Progenitor cell of endocrine pancreas (in vitro differentiated cells): ENCODE data around the gene ENSA. TPM values are rescaled to one million over a fixed set of nuclear protein-coding genes. Genes with fewer than 3 reads are reported as not detected.
"Not testable (repeated sequence)": the region's sequence is repeated elsewhere in the genome, so short reads cannot be mapped to it uniquely, and the experiment has no call there.

Experiments
- DNase-seq: peaks from one replicate; pipeline ENCODE4 v3.0.0; 2021; ENCODE audit warnings: low spot score; ENCODE audit not compliant: unreplicated experiment
- H3K27ac Mint-ChIP-seq: 2 replicates; pipeline ENCODE4 v1.8.0; 2021; ENCODE audit warnings: mild to moderate bottlenecking, moderate library complexity, mixed read lengths
- H3K27me3 Mint-ChIP-seq: 2 replicates; pipeline ENCODE4 v1.8.0; 2021; ENCODE audit warnings: mixed read lengths
- H3K36me3 Mint-ChIP-seq: 2 replicates; pipeline ENCODE4 v1.8.0; 2022; ENCODE audit warnings: mixed read lengths; ENCODE audit not compliant: insufficient read depth
- H3K4me1 Mint-ChIP-seq: 2 replicates; pipeline ENCODE4 v1.8.0; 2021; ENCODE audit warnings: low read depth, mixed read lengths
- H3K4me3 Mint-ChIP-seq: 2 replicates; pipeline ENCODE4 v1.8.0; 2021; ENCODE audit warnings: low read depth, mild to moderate bottlenecking, moderate library complexity, mixed read lengths
- H3K9me3 Mint-ChIP-seq: 2 replicates; pipeline ENCODE4 v1.8.0; 2021; ENCODE audit warnings: low read depth, mixed read lengths
- total RNA-seq: library from RNA; stranded (reverse); gene quantifications from 2 replicates; pipeline ENCODE4 v1.2.1, GENCODE V29; 2021
- TF ChIP-seq, protein P1 (sequence below): fragments of 200-600 bp; sonication (generic); IDR thresholded peaks from one replicate; pipeline ENCODE4 v1.5.0; 2021; ENCODE audit warnings: antibody characterized with exemption, mild to moderate bottlenecking; ENCODE audit not compliant: unreplicated experiment

The ENSA gene
- total RNA-seq, 1 donor from 2014 or later: 169 TPM

DNA sequence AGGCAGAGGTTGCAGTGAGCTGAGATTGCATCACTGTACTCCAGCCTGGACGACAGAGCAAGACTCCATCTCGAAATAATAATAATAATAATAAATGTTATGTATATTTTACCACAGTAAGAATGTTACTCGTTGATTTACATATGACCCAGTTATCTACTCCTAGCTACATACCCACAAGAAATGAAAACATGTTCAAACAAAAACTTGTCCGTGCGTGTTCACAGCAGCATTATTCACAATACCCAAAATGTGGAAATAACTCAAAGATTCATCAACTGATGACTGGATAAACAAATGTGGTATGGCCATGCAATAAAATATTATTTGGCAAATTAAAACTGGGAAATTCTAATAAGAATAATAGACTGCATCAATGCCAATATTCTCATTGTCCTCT lies 31.7 kb upstream of the ENSA start:
- TF ChIP-seq, protein P1, sequence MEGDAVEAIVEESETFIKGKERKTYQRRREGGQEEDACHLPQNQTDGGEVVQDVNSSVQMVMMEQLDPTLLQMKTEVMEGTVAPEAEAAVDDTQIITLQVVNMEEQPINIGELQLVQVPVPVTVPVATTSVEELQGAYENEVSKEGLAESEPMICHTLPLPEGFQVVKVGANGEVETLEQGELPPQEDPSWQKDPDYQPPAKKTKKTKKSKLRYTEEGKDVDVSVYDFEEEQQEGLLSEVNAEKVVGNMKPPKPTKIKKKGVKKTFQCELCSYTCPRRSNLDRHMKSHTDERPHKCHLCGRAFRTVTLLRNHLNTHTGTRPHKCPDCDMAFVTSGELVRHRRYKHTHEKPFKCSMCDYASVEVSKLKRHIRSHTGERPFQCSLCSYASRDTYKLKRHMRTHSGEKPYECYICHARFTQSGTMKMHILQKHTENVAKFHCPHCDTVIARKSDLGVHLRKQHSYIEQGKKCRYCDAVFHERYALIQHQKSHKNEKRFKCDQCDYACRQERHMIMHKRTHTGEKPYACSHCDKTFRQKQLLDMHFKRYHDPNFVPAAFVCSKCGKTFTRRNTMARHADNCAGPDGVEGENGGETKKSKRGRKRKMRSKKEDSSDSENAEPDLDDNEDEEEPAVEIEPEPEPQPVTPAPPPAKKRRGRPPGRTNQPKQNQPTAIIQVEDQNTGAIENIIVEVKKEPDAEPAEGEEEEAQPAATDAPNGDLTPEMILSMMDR: no peak
- Mint-ChIP-seq H3K4me3 (no peak overlapping the region), H3K27me3 (no peaks in the 10 kb centered on the region), H3K4me1 (no peaks in the 10 kb centered on the region), H3K9me3 (no peaks in the 10 kb centered on the region), H3K36me3 (peaks cover 36% of the 10 kb centered on the region), H3K27ac (no peak overlapping the region)
- no peak for DNase-seq

DNA sequence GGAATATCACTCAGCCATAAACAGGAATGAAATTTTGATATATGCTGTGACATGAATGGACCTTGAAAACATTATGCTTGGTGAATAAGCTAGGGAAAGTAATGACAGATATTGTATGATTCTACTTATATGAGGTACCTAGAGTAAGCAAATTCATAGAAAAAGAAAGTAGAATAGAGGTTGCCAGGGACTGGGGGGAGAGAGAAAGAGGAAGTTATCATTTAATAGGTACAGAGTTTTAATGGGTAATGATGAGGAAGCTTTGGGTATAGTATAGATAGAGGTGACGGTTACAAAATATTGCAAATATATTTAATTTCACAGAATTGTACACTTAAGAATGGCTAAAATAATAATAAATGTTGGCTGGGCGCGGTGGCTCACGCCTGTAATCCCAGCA lies 31.2 kb upstream of the ENSA start:
- H3K4me3 Mint-ChIP-seq: no peak overlapping the region
- H3K9me3 Mint-ChIP-seq: no peaks in the 10 kb centered on the region
- no peaks in the 10 kb centered on the region for H3K4me1 Mint-ChIP-seq
- peaks cover 31% of the 10 kb centered on the region for H3K36me3 Mint-ChIP-seq
- no peak for DNase-seq
- TF ChIP-seq, protein P1: no peak
- H3K27ac Mint-ChIP-seq: no peak overlapping the region
- no peaks in the 10 kb centered on the region for H3K27me3 Mint-ChIP-seq

DNA sequence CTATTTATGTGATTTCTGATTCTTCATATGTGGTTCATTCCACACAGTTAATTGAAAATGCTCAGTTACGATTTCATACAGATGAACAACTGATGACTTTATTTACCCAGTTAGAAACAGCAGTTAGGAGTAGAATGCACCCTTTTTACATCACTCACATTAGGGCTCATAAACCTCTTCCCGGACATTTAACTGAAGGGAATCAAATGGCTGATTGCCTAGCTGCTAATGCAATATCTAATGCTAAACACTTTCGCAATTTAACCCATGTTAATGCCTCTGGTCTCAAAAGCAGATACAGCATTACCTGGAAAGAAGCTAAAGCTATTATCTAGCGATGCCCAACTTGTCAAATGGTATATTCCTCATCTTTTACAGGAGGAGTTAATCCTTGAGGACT lies 27.7 kb upstream of the ENSA start:
- H3K27me3 Mint-ChIP-seq, H3K9me3 Mint-ChIP-seq, H3K27ac Mint-ChIP-seq, DNase-seq, H3K4me1 Mint-ChIP-seq, H3K4me3 Mint-ChIP-seq: not testable (repeated sequence)
- peaks cover 26% of the 10 kb centered on the region for H3K36me3 Mint-ChIP-seq

DNA sequence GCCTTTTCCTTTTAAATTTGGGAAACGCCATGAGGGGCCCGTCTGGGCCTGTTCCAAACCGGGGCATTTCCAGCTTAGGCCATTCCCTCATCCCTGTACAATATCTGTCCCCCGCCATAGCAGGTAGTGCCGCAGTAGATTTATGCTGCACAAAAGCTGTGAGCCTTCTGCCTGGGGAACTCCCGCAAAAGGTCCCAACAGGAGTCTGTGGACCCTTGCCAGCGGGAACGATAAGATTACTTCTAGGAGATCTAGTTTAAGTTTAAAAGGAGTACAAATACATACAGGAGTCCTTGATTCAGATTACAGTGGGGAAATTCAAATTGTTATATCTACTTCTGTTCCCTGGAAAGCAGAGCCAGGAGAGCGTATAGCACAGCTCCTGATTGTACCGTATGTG lies 25.2 kb upstream of the ENSA start:
- H3K27ac Mint-ChIP-seq: peak overlapping the region; percentile 2
- H3K4me3 Mint-ChIP-seq, H3K4me1 Mint-ChIP-seq, H3K9me3 Mint-ChIP-seq, DNase-seq, H3K27me3 Mint-ChIP-seq: not testable (repeated sequence)
- H3K36me3 Mint-ChIP-seq: peaks cover 13% of the 10 kb centered on the region

DNA sequence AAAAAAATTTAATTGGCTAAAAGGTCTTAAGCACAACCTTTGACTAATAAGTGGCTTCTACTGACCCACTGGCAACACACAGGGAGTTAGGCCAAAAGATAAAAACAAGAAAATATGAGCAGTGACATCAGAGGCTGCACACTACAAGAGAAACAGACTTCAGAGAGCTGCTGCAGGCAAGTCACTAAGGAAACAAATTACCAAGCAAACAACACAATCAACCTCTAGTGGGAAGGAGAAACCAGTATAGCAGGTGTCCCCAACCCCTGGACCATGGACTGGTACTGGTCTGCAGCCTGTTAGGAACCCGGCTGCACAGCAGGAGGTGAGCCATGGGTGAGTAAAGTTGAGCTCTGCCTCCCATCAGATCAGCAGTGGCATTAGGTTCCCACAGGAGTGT lies 20.8 kb upstream of the ENSA start:
- H3K4me1 Mint-ChIP-seq: peaks cover 15% of the 10 kb centered on the region
- H3K36me3 Mint-ChIP-seq: peaks cover 14% of the 10 kb centered on the region
- peak; percentile 10 for DNase-seq
- TF ChIP-seq, protein P1: no peak
- H3K27me3 Mint-ChIP-seq: no peaks in the 10 kb centered on the region
- H3K9me3 Mint-ChIP-seq: no peaks in the 10 kb centered on the region
- peak overlapping the region; percentile 4 for H3K27ac Mint-ChIP-seq
- no peak overlapping the region for H3K4me3 Mint-ChIP-seq

DNA sequence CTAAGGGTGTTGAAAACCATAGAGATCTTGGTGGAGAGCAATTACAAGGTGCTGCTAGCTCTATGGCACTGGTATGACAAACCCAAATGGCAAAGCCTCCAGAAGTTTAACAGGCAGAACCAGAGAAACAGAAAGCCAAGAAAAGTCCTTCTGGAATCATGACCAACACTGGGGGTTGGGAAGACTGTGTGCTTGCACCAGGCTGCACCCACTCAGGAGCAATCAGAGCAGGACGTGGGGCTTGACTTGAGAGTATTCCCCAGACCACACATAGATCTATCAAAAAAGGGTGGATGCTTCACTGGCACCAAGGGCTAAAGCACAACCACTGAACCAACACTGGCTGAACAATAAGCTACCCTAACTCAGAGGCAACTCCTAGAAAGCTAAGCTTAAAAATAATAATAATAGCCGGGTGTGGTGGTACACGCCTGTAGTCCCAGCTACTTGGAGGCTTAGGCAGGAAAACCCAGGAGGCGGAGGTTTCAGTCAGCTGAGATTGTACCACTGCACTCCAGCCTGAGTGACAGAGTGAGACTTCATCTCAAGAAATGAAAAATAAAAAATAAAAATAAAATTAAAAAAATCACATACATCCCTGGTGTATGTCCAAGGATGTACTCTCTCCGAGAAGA lies 20.1 kb upstream of the ENSA start:
- Mint-ChIP-seq H3K27ac (peak overlapping the region; percentile 89), H3K27me3 (no peaks in the 10 kb centered on the region), H3K4me1 (peaks cover 15% of the 10 kb centered on the region), H3K4me3 (no peak overlapping the region), H3K36me3 (peaks cover 10% of the 10 kb centered on the region), H3K9me3 (no peaks in the 10 kb centered on the region)
- DNase-seq: no peak
- TF ChIP-seq, protein P1: no peak
